GM12892 (cell line): ENCODE data around the gene OR8B3.

ENCODE experiments used
- POLR2A ChIP-seq: IDR thresholded peaks from 2 replicates; pipeline ENCODE4 v1.6.1; 2011; ENCODE audit warnings: low read depth, low read length, control low read depth
- POLR2AphosphoS5 ChIP-seq: IDR thresholded peaks from 2 replicates; pipeline ENCODE4 v1.6.1; 2011; ENCODE audit warnings: low read depth, low read length, control low read depth

DNA sequence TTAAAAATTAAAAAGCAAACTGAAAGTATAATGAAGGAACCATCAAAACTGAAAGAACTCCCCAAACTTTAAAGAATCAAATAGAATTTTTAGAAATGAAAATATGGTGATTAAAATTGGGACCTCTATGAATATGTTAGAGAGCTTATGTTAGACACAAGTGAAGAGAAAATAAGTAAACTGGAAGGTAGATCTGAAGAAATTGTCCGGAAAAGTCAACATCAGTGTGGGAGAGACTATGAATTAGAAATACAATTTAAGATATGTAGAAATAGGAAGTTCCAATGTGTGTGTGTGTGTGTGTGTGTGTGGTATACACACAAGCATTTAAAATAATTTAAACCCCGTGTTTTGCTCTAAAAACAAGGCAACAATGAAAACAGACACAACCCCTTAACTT is 30.8 kb upstream of the OR8B3 start:
- TF ChIP-seq POLR2A (no peak), POLR2AphosphoS5 (no peak)
